Measurements from ENCODE around the gene TMCC1. TPM values are rescaled to one million over a fixed set of nuclear protein-coding genes. Genes with fewer than 3 reads are reported as not detected.

TMCC1 gene
- total RNA-seq, 1 experiment from 2014 or later = 23.0 TPM

DNA sequence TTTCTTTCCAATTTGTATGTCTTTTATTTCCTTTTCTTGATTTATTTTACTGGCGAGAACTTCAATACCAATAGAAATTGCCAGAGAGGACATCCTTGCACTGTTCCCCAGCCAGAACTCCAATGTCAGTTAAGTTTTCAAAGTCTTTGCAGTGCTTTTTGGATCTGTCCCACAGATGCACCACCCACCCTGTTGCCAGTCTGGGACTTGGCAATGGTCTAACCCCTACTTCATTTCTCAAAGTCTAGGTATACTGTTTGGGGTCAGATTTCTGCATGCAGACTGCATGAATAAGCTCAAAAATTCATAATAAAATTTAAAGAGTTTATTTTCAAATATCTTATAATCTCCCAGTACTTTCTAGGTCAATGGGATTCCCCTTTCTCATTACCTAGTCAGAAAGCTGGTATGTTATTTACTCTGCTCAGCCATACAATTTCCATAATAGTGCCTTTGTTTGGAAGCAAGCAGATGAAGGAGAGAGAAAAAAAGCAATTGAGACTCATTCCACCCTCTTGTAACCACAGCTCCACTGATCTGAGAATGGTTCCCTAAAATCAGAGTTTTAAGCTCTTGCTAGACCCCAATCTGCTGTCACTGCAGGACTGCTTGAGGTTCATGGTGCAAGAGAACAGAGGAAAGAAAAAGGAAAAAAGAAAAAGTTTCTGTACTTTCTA lies 161.2 kb downstream of the TMCC1 start:
- DNase-seq = no peak
- Histone ChIP-seq H4K20me1 (ENCODE audit: insufficient read depth, low read depth, low read length) (no peaks in the 10 kb centered on the region), H3K79me2 (ENCODE audit: low read length) (peaks cover 86% of the 10 kb centered on the region)

DNA sequence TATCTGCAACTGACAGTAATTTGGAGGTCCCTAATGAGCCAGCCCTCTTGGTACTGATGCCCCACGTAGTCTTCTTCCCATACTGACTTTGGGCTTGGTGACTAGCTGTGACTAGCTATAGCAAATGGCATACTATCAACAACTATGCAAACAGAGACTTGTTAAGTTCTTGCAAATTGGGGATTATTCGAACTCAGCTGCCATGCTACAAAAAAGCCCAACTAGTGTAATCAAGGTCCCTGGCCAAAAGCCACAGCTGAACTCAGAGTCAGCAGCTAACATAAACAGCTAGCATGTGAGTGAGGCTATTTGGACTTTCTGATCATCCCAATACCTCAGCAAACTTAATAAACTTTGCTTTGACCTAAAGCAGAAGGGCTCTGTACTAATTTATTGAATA lies 165.8 kb downstream of the TMCC1 start:
- peaks cover 21% of the 10 kb centered on the region for H3K4me1 ChIP-seq (ENCODE audit: low read length)

More for the DNA sequence above, 161.2 kb downstream of the TMCC1 start:
- Histone ChIP-seq H3K9ac (ENCODE audit: low read length) (no peak overlapping the region), H3K9me3 (ENCODE audit: low read length) (no peaks in the 10 kb centered on the region), H3K27ac (ENCODE audit: low read length) (no peak overlapping the region), H2AFZ (ENCODE audit: low read length) (no peak overlapping the region), H3K4me3 (ENCODE audit: low read length) (no peak overlapping the region), H3K9me2 (replicated peaks; ENCODE audit: insufficient read depth, low read length) (no peaks in the 10 kb centered on the region), H3K27me3 (ENCODE audit: low read length) (no peaks in the 10 kb centered on the region), H3K4me2 (ENCODE audit: low read depth, low read length, poor library complexity, severe bottlenecking) (no peak overlapping the region), H3K4me1 (ENCODE audit: low read length) (peaks cover 17% of the 10 kb centered on the region), H3K36me3 (ENCODE audit: insufficient read depth, low read length) (no peaks in the 10 kb centered on the region)

DNA sequence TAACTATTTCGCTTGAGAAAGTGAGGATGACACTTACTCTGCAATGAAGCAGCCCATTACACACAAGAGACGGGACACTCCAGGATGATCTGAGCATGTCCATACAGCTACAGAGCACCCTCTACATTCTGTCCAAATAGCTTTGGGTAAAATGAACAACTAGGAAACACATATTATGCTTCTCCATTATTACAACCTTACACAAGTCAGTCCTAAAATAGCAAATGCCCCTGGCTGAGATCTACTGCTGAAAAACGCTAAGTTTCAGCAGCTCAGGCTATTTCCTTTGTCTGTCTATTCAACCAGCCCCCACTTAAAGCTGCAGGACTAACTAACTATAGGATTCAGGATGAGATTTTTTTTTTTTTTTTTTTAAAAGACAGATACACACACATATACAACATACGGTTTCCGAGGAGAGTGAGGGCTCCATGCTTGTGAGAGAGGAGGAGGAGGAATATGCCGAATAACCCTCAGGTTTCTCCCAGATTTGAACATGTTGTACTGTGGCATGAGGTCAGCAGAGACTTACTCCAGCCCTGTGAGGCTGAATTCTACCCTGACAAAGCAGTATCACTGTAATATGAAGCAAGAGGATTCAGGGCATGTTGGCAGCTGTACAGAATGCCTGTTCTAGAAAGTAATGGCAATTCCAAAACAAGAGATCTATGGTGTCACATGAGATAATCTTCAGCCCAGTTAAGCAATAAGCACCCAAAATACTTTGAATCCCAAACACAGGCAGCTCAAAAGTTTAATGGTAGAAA lies 169.8 kb downstream of the TMCC1 start:
- Histone ChIP-seq H3K9me2 (replicated peaks; ENCODE audit: insufficient read depth, low read length) (no peaks in the 10 kb centered on the region), H3K27ac (ENCODE audit: low read length) (no peak overlapping the region; the same call in 1 of the 2 replicates), H3K9ac (ENCODE audit: low read length) (no peak overlapping the region), H3K79me2 (ENCODE audit: low read length) (peaks cover 88% of the 10 kb centered on the region), H3K4me1 (ENCODE audit: low read length) (peaks cover 25% of the 10 kb centered on the region), H3K9me3 (ENCODE audit: low read length) (no peaks in the 10 kb centered on the region), H3K36me3 (ENCODE audit: insufficient read depth, low read length) (no peaks in the 10 kb centered on the region), H4K20me1 (ENCODE audit: insufficient read depth, low read depth, low read length) (no peaks in the 10 kb centered on the region), H3K27me3 (ENCODE audit: low read length) (no peaks in the 10 kb centered on the region), H3K4me3 (ENCODE audit: low read length) (no peak overlapping the region), H2AFZ (ENCODE audit: low read length) (no peak overlapping the region), H3K4me2 (ENCODE audit: low read depth, low read length, poor library complexity, severe bottlenecking) (no peak overlapping the region)
- DNase-seq = no peak

More for the DNA sequence above, 165.8 kb downstream of the TMCC1 start:
- peaks cover 87% of the 10 kb centered on the region for H3K79me2 ChIP-seq (ENCODE audit: low read length)
- H3K4me3 ChIP-seq (ENCODE audit: low read length) = no peak overlapping the region
- no peaks in the 10 kb centered on the region for H3K9me3 ChIP-seq (ENCODE audit: low read length)
- H2AFZ ChIP-seq (ENCODE audit: low read length) = no peak overlapping the region
- no peak overlapping the region for H3K4me2 ChIP-seq (ENCODE audit: low read depth, low read length, poor library complexity, severe bottlenecking)
- H4K20me1 ChIP-seq (ENCODE audit: insufficient read depth, low read depth, low read length) = no peaks in the 10 kb centered on the region
- no peaks in the 10 kb centered on the region for H3K36me3 ChIP-seq (ENCODE audit: insufficient read depth, low read length)
- no peak overlapping the region for H3K27ac ChIP-seq (ENCODE audit: low read length)
- no peaks in the 10 kb centered on the region for H3K27me3 ChIP-seq (ENCODE audit: low read length)
- DNase-seq = no peak
- no peaks in the 10 kb centered on the region for H3K9me2 ChIP-seq (replicated peaks; ENCODE audit: insufficient read depth, low read length)
- no peak overlapping the region for H3K9ac ChIP-seq (ENCODE audit: low read length)

- Histone ChIP-seq H3K79me2 (ENCODE audit: low read length) (peaks cover 88% of the 10 kb centered on the region), H3K9me2 (replicated peaks; ENCODE audit: insufficient read depth, low read length) (no peaks in the 10 kb centered on the region), H3K4me3 (ENCODE audit: low read length) (no peak overlapping the region), H3K9ac (ENCODE audit: low read length) (no peak overlapping the region), H3K27ac (ENCODE audit: low read length) (0 out of 2 replicates have a peak overlapping the region, but pooled peaks have one; percentile 17), H4K20me1 (ENCODE audit: insufficient read depth, low read depth, low read length) (no peaks in the 10 kb centered on the region), H3K4me2 (ENCODE audit: low read depth, low read length, poor library complexity, severe bottlenecking) (no peak overlapping the region), H3K9me3 (ENCODE audit: low read length) (no peaks in the 10 kb centered on the region), H3K4me1 (ENCODE audit: low read length) (peaks cover 22% of the 10 kb centered on the region), H3K27me3 (ENCODE audit: low read length) (no peaks in the 10 kb centered on the region), H3K36me3 (ENCODE audit: insufficient read depth, low read length) (no peaks in the 10 kb centered on the region), H2AFZ (ENCODE audit: low read length) (no peak overlapping the region)
- DNase-seq = no peak
Measured at GRCh38 chr3:129722527-129722926, 171.0 kb downstream of the TMCC1 start.

GRCh38 chr3:129718201-129718600 lies 175.3 kb downstream of the TMCC1 start:
- no peaks in the 10 kb centered on the region for H3K9me3 ChIP-seq (ENCODE audit: low read length)
- H4K20me1 ChIP-seq (ENCODE audit: insufficient read depth, low read depth, low read length) = no peaks in the 10 kb centered on the region
- H3K9me2 ChIP-seq (replicated peaks; ENCODE audit: insufficient read depth, low read length) = no peaks in the 10 kb centered on the region
- H3K27ac ChIP-seq (ENCODE audit: low read length) = no peak overlapping the region
- no peak overlapping the region for H3K4me3 ChIP-seq (ENCODE audit: low read length)
- H2AFZ ChIP-seq (ENCODE audit: low read length) = no peak overlapping the region
- H3K9ac ChIP-seq (ENCODE audit: low read length) = no peak overlapping the region
- peaks cover 13% of the 10 kb centered on the region for H3K4me1 ChIP-seq (ENCODE audit: low read length)
- no peak for DNase-seq
- no peak overlapping the region for H3K4me2 ChIP-seq (ENCODE audit: low read depth, low read length, poor library complexity, severe bottlenecking)
- no peaks in the 10 kb centered on the region for H3K36me3 ChIP-seq (ENCODE audit: insufficient read depth, low read length)
- H3K79me2 ChIP-seq (ENCODE audit: low read length) = peaks cover 83% of the 10 kb centered on the region
- no peaks in the 10 kb centered on the region for H3K27me3 ChIP-seq (ENCODE audit: low read length)

GRCh38 chr3:129715854-129716253 lies 177.7 kb downstream of the TMCC1 start:
- Histone ChIP-seq H3K4me3 (ENCODE audit: low read length) (no peak overlapping the region), H3K27ac (ENCODE audit: low read length) (no peak overlapping the region), H3K79me2 (ENCODE audit: low read length) (peaks cover 79% of the 10 kb centered on the region), H3K4me1 (ENCODE audit: low read length) (peaks cover 13% of the 10 kb centered on the region), H3K27me3 (ENCODE audit: low read length) (no peaks in the 10 kb centered on the region), H2AFZ (ENCODE audit: low read length) (no peak overlapping the region), H3K4me2 (ENCODE audit: low read depth, low read length, poor library complexity, severe bottlenecking) (no peak overlapping the region), H3K36me3 (ENCODE audit: insufficient read depth, low read length) (no peaks in the 10 kb centered on the region), H3K9me3 (ENCODE audit: low read length) (no peaks in the 10 kb centered on the region), H3K9me2 (replicated peaks; ENCODE audit: insufficient read depth, low read length) (no peaks in the 10 kb centered on the region), H4K20me1 (ENCODE audit: insufficient read depth, low read depth, low read length) (no peaks in the 10 kb centered on the region), H3K9ac (ENCODE audit: low read length) (no peak overlapping the region)
- DNase-seq = no peak

DNA sequence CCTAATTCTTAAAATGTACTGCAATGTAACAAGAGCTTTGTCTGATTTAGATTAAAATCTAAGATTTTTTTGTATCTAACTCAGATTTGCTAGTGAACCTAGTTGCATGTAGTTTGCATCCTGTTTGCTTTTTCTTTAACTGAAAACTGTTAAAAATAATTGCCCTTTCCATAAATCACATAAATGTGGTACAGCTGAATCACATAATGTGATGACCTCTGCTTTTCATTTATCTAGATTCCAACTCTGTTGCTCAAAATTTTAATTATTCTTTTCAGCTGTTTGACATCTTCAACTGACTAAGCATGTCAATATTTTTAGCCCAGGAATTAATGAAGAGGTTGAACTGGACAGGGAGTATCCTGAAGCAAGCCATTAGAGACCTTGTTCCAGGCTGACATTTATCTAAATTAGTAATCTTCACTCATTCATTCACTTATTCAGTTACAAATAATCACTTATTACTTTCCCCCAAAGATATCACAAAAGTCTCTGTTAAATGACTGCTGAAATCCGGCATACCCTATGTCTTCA lies 185.1 kb downstream of the TMCC1 start:
- no peaks in the 10 kb centered on the region for H3K27me3 ChIP-seq (ENCODE audit: low read length)
- H3K9me3 ChIP-seq (ENCODE audit: low read length) = no peaks in the 10 kb centered on the region
- H2AFZ ChIP-seq (ENCODE audit: low read length) = no peak overlapping the region
- no peak overlapping the region for H3K9ac ChIP-seq (ENCODE audit: low read length)
- H3K4me3 ChIP-seq (ENCODE audit: low read length) = no peak overlapping the region
- no peaks in the 10 kb centered on the region for H4K20me1 ChIP-seq (ENCODE audit: insufficient read depth, low read depth, low read length)
- no peaks in the 10 kb centered on the region for H3K36me3 ChIP-seq (ENCODE audit: insufficient read depth, low read length)
- H3K4me1 ChIP-seq (ENCODE audit: low read length) = peaks cover 6% of the 10 kb centered on the region; the same call in 1 of the 2 replicates
- H3K4me2 ChIP-seq (ENCODE audit: low read depth, low read length, poor library complexity, severe bottlenecking) = no peak overlapping the region
- H3K9me2 ChIP-seq (replicated peaks; ENCODE audit: insufficient read depth, low read length) = no peaks in the 10 kb centered on the region
- no peak for DNase-seq
- H3K79me2 ChIP-seq (ENCODE audit: low read length) = peaks cover 71% of the 10 kb centered on the region
- H3K27ac ChIP-seq (ENCODE audit: low read length) = peak overlapping the region; percentile 1; the same call in 1 of the 2 replicates

GRCh38 chr3:129705274-129705673 lies 188.2 kb downstream of the TMCC1 start:
- Histone ChIP-seq H3K27me3 (ENCODE audit: low read length) (no peaks in the 10 kb centered on the region), H2AFZ (ENCODE audit: low read length) (no peak overlapping the region), H3K27ac (ENCODE audit: low read length) (no peak overlapping the region), H3K4me1 (ENCODE audit: low read length) (peaks cover 6% of the 10 kb centered on the region; the same call in 1 of the 2 replicates), H4K20me1 (ENCODE audit: insufficient read depth, low read depth, low read length) (no peaks in the 10 kb centered on the region), H3K9me3 (ENCODE audit: low read length) (no peaks in the 10 kb centered on the region), H3K9ac (ENCODE audit: low read length) (no peak overlapping the region), H3K4me3 (ENCODE audit: low read length) (no peak overlapping the region), H3K36me3 (ENCODE audit: insufficient read depth, low read length) (0 out of 2 replicates have a peak, but pooled peaks cover 5% of the 10 kb centered on the region), H3K4me2 (ENCODE audit: low read depth, low read length, poor library complexity, severe bottlenecking) (no peak overlapping the region), H3K79me2 (ENCODE audit: low read length) (peaks cover 76% of the 10 kb centered on the region), H3K9me2 (replicated peaks; ENCODE audit: insufficient read depth, low read length) (no peaks in the 10 kb centered on the region)
- DNase-seq = no peak
